Keratinocyte (primary cell): ENCODE data around the gene SLC45A2. TPM values are rescaled to one million over a fixed set of nuclear protein-coding genes. Genes with fewer than 3 reads are reported as not detected.

Source experiments
- DNase-seq: peaks from one replicate; pipeline ENCODE4 v3.0.0-alpha.2; 2011; ENCODE audit warnings: low read depth, missing footprints, low spot score
- FAIRE-seq: peaks from 2 replicates; lab custom pipeline; 2011; peaks lifted over from hg19 to GRCh38; lab: Jason Lieb, UNC
- H2AFZ ChIP-seq: 2 replicates; pipeline ENCODE4 v1.6.0; 2012; ENCODE audit warnings: low read length, control low read depth, inconsistent platforms; ENCODE audit not compliant: control insufficient read depth
- H3K27ac ChIP-seq: 2 replicates; pipeline ENCODE4 v1.5.1; 2011; ENCODE audit warnings: low read length; ENCODE audit not compliant: control insufficient read depth, insufficient read depth
- H3K27me3 ChIP-seq: 3 replicates; pipeline ENCODE4 v1.6.0; 2011; ENCODE audit warnings: low read length; ENCODE audit not compliant: control insufficient read depth, insufficient read depth; ENCODE audit errors: extremely low read depth
- H3K36me3 ChIP-seq, 2 experiments: 2 replicates in 1 of 2; 3 replicates in 1 of 2; pipeline ENCODE4 v1.5.1; 2011; ENCODE audit warnings: low read length in 2 of 2, mild to moderate bottlenecking in 1 of 2; ENCODE audit not compliant: control insufficient read depth in 2 of 2, insufficient read depth in 2 of 2; ENCODE audit errors: extremely low read depth in 1 of 2
- H3K4me1 ChIP-seq: 3 replicates; pipeline ENCODE4 v1.5.1; 2011; ENCODE audit warnings: low read length; ENCODE audit not compliant: control insufficient read depth, insufficient read depth; ENCODE audit errors: extremely low read depth
- H3K4me2 ChIP-seq: 3 replicates; pipeline ENCODE4 v1.6.0; 2011; ENCODE audit warnings: low read depth, low read length; ENCODE audit not compliant: control insufficient read depth, insufficient read depth; ENCODE audit errors: extremely low read depth
- H3K4me3 ChIP-seq, 3 experiments: fragments of 200-600 bp in 1 of 3; sonication (generic) in 1 of 3; 2 replicates in 2 of 3; 3 replicates in 1 of 3; pipeline ENCODE4 v1.5.1; 2011 to 2016; ENCODE audit warnings: low read length in 3 of 3, mild to moderate bottlenecking in 3 of 3, control low read depth in 2 of 3, inconsistent platforms in 1 of 3, low read depth in 1 of 3, mixed read lengths in 1 of 3, mixed run types in 1 of 3, moderate library complexity in 1 of 3; ENCODE audit not compliant: control insufficient read depth in 2 of 3, insufficient read depth in 2 of 3; ENCODE audit errors: extremely low read depth in 1 of 3
- H3K79me2 ChIP-seq: 2 replicates; pipeline ENCODE4 v1.6.0; 2012; ENCODE audit warnings: low read length; ENCODE audit not compliant: control insufficient read depth, insufficient read depth
- H3K9ac ChIP-seq: 3 replicates; pipeline ENCODE4 v1.6.0; 2011; ENCODE audit warnings: low read length; ENCODE audit not compliant: control insufficient read depth, insufficient read depth; ENCODE audit errors: extremely low read depth
- H3K9me1 ChIP-seq: 3 replicates; pipeline ENCODE4 v1.6.0; 2011; ENCODE audit warnings: low read length; ENCODE audit not compliant: control insufficient read depth, insufficient read depth; ENCODE audit errors: extremely low read depth
- H3K9me3 ChIP-seq: 2 replicates; pipeline ENCODE4 v1.5.1; 2012; ENCODE audit warnings: low read depth, low read length; ENCODE audit not compliant: control insufficient read depth
- H4K20me1 ChIP-seq: 3 replicates; pipeline ENCODE4 v1.6.0; 2011; ENCODE audit warnings: low read length; ENCODE audit not compliant: control insufficient read depth, insufficient read depth; ENCODE audit errors: extremely low read depth
- CTCF ChIP-seq, 3 experiments: IDR thresholded peaks in 1 of 3; conservative IDR thresholded peaks in 1 of 3; optimal IDR thresholded peaks in 1 of 3; 2 replicates in 2 of 3; 3 replicates in 1 of 3; pipeline versions ENCODE3 to v1.5.1; 2011; ENCODE audit warnings: low read length in 3 of 3, mild to moderate bottlenecking in 3 of 3, moderate library complexity in 2 of 3, control low read depth in 1 of 3, inconsistent platforms in 1 of 3; ENCODE audit not compliant: insufficient read depth in 2 of 3; ENCODE audit errors: extremely low read depth in 1 of 3
- EZH2 ChIP-seq: IDR thresholded peaks from one replicate; pipeline ENCODE4 v1.6.1; 2012; ENCODE audit warnings: inconsistent platforms, mild to moderate bottlenecking, low read length, moderate library complexity
- dilution Hi-C: fragments of 300-500 bp; cut with MboI; formaldehyde crosslinking; loops from one replicate; pipeline ENCODE4 v1.7.0; 2020; ENCODE audit warnings: low sequenced_read_pairs; ENCODE audit not compliant: extremely low pct_ligation_motif_present
- polyA plus RNA-seq, 5 experiments: library from polyadenylated mRNA; depleted of rRNA in 3 of 5; stranded (reverse) in 3 of 5; stranded (forward) in 1 of 5; unstranded in 1 of 5; fragments of >200 nt; gene quantifications; 1 replicate in 1 of 5; 2 replicates in 3 of 5; 3 replicates in 1 of 5; pipeline versions ENCODE4 v1.2.1 to v1.2.3, GENCODE V29; 2011 to 2012; ENCODE audit warnings: missing spikeins in 2 of 5, low read depth in 1 of 5, low replicate concordance in 1 of 5

Gene SLC45A2
- polyA plus RNA-seq, 1 donor (not counting 4 experiments of a cell fraction or from before 2014, with no cell fraction given): 0.04 TPM

DNA sequence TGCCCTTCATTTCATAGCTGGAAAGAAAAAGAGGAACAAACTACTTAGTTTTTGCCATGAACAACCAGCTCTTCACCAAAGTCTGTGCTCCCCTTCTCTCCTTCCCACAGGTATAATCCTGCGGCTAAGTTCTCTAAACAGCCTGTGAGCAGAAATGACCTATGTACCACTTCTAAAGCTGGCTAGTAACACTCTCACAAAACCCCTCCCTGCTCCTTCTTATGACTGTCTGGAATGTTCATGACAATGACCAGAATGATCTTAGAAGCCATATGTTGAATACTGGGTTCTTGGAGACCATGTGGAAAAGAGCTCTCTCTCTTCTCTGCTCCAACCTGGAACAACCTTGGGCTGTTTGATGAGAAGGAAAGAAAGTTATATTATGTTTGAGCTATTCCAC is 36.2 kb upstream of the SLC45A2 start:
- Histone ChIP-seq H3K4me2 (no peak overlapping the region), H3K4me1 (peaks cover 12% of the 10 kb centered on the region), H3K79me2 (no peaks in the 10 kb centered on the region), H3K27ac (no peak overlapping the region), H4K20me1 (no peaks in the 10 kb centered on the region), H3K27me3 (no peaks in the 10 kb centered on the region), H3K4me3 (no peak overlapping the region), H3K9me1 (no peaks in the 10 kb centered on the region), H3K36me3 (no peaks in the 10 kb centered on the region), H2AFZ (no peak overlapping the region), H3K9ac (no peak overlapping the region), H3K9me3 (no peaks in the 10 kb centered on the region)
- DNase-seq (no peak), FAIRE-seq (no peak)
- dilution Hi-C loops: no loop called here
- TF ChIP-seq CTCF (optimal IDR thresholded peaks at IDR 0.05 in 1 of 3, IDR thresholded peaks at IDR 0.05 in 1 of 3, conservative IDR thresholded peaks at IDR 0.05 in 1 of 3; ENCODE audit: extremely low read depth in 1 of 3, insufficient read depth in 2 of 3, low read length in 3 of 3) (no peak), EZH2 (no peak)

GRCh38 chr5:34017254-34017653 is 32.8 kb upstream of the SLC45A2 start:
- Histone ChIP-seq H4K20me1 (no peaks in the 10 kb centered on the region), H3K27ac (no peak overlapping the region), H3K9me1 (no peaks in the 10 kb centered on the region), H2AFZ (no peak overlapping the region), H3K79me2 (no peaks in the 10 kb centered on the region), H3K4me1 (peaks cover 8% of the 10 kb centered on the region), H3K4me2 (no peak overlapping the region), H3K27me3 (no peaks in the 10 kb centered on the region), H3K9ac (no peak overlapping the region), H3K36me3 (no peaks in the 10 kb centered on the region), H3K9me3 (no peaks in the 10 kb centered on the region), H3K4me3 (no peak overlapping the region)
- TF ChIP-seq CTCF (optimal IDR thresholded peaks at IDR 0.05 in 1 of 3, IDR thresholded peaks at IDR 0.05 in 1 of 3, conservative IDR thresholded peaks at IDR 0.05 in 1 of 3; ENCODE audit: extremely low read depth in 1 of 3, insufficient read depth in 2 of 3, low read length in 3 of 3) (no peak), EZH2 (no peak)
- DNase-seq (no peak), FAIRE-seq (no peak)
- dilution Hi-C loops: no loop called here
